ENCODE data around the gene HNRNPA1. TPM values are rescaled to one million over a fixed set of nuclear protein-coding genes. Genes with fewer than 3 reads are reported as not detected.
A peak's percentile ranks its signal among the peaks of the same experiment; 100 is the strongest.
"Not testable (repeated sequence)": the region's sequence is repeated elsewhere in the genome, so short reads cannot be mapped to it uniquely, and the experiment has no call there.

The HNRNPA1 gene
- total RNA-seq, 1 experiment from 2014 or later = 3,193 TPM

GRCh38 chr12:54282949-54283593 lies 2.5 kb downstream of the HNRNPA1 start:
- no peak overlapping the region for H2BK20ac ChIP-seq (ENCODE audit: low read depth, low read length, poor library complexity, severe bottlenecking)
- WGBS (ENCODE audit: extremely low coverage, insufficient read length, low lambda C conversion rate) = no CpG with 5 or more reads among the region's 11 CpGs
- no peak overlapping the region for H3K4ac ChIP-seq (ENCODE audit: low read depth, low read length)
- H3K27ac ChIP-seq (ENCODE audit: insufficient read length, low read depth, low read length) = no peak overlapping the region
- H4K8ac ChIP-seq (replicated peaks; ENCODE audit: insufficient read length, low read depth, low read length) = no peak overlapping the region
- no peak overlapping the region for H3K14ac ChIP-seq (ENCODE audit: insufficient read depth, low read length)
- no peak overlapping the region for H4K91ac ChIP-seq (ENCODE audit: insufficient read length, low read depth, low read length)
- H3K27ac Mint-ChIP-seq = peak overlapping the region in 2 of 3 experiments; percentile 75 to 77; a peak in 6 of 7 replicates
- no peaks in the 10 kb centered on the region for H3K9me3 Mint-ChIP-seq
- no peak overlapping the region for H2BK120ac ChIP-seq (ENCODE audit: low read depth, low read length, poor library complexity, severe bottlenecking)
- H3K4me3 Mint-ChIP-seq = no peak overlapping the region
- H3K79me1 ChIP-seq (ENCODE audit: insufficient read depth, low read depth, low read length, poor library complexity, severe bottlenecking) = no peaks in the 10 kb centered on the region
- H2AK5ac ChIP-seq (ENCODE audit: insufficient read length, low read length) = no peak overlapping the region
- peaks cover 4% of the 10 kb centered on the region for H3K23me2 ChIP-seq (ENCODE audit: insufficient read length, low read depth, low read length, poor library complexity, severe bottlenecking)
- no peak overlapping the region for H2AFZ ChIP-seq (ENCODE audit: low read length)
- no peak for TF ChIP-seq CTCF (conservative IDR thresholded peaks at IDR 0.05)
- H3K56ac ChIP-seq (ENCODE audit: insufficient read length, low read depth, low read length) = no peak overlapping the region
- H4K5ac ChIP-seq (ENCODE audit: insufficient read length, low read depth, low read length) = no peak overlapping the region
- H4K20me1 ChIP-seq (ENCODE audit: control insufficient read depth, insufficient read depth, insufficient read length) = no peaks in the 10 kb centered on the region
- H3T11ph ChIP-seq (ENCODE audit: low read length) = no peak overlapping the region
- DNase-seq = no peak
- H2BK12ac ChIP-seq (ENCODE audit: insufficient read length, low read depth, low read length) = no peak overlapping the region
- H3K23ac ChIP-seq (ENCODE audit: insufficient read length, low read depth, low read length) = no peak overlapping the region
- H3K27me3 Mint-ChIP-seq (ENCODE audit: low read depth) = peaks cover 3% of the 10 kb centered on the region; the same call in 1 of the 2 replicates
- no peaks in the 10 kb centered on the region for H3K9me3 ChIP-seq (ENCODE audit: control insufficient read depth, low read depth, low read length)
- no peak overlapping the region for H3K18ac ChIP-seq (ENCODE audit: insufficient read length, low read depth, low read length)
- H3K4me1 ChIP-seq (ENCODE audit: insufficient read depth, low read length) = no peaks in the 10 kb centered on the region
- H3K4me1 Mint-ChIP-seq = peaks cover 33 to 48% of the 10 kb centered on the region in 2 experiments
- H3K4me2 ChIP-seq (ENCODE audit: insufficient read depth, insufficient read length, low read length) = peak overlapping the region; percentile 67
- H3K27me3 ChIP-seq (ENCODE audit: insufficient read depth, low read length) = no peaks in the 10 kb centered on the region
- no peak overlapping the region for H2BK15ac ChIP-seq (ENCODE audit: low read depth, low read length)
- no peak overlapping the region for H2BK5ac ChIP-seq (ENCODE audit: insufficient read length, low read length)
- H3K9ac ChIP-seq (ENCODE audit: extremely low read depth, insufficient read length, low read length) = peak overlapping the region; percentile 18
- H3K36me3 Mint-ChIP-seq (ENCODE audit: insufficient read depth in 1 of 3, low read depth in 3 of 3) = peaks cover 0 to 26% (median 0%) of the 10 kb centered on the region in 3 experiments; a peak in 5 of 7 replicates
- peaks cover 12% of the 10 kb centered on the region; the same call in 1 of the 2 replicates for H3K79me2 ChIP-seq (ENCODE audit: insufficient read depth, low read length)

GRCh38 chr12:54284070-54284780 lies 3.7 kb downstream of the HNRNPA1 start:
- H3K27ac ChIP-seq (ENCODE audit: insufficient read length, low read depth, low read length); H2AFZ ChIP-seq (ENCODE audit: low read length); H3K27me3 ChIP-seq (ENCODE audit: insufficient read depth, low read length); H3K9me3 Mint-ChIP-seq; H3K14ac ChIP-seq (ENCODE audit: insufficient read depth, low read length); H4K20me1 ChIP-seq (ENCODE audit: control insufficient read depth, insufficient read depth, insufficient read length); H3K23me2 ChIP-seq (ENCODE audit: insufficient read length, low read depth, low read length, poor library complexity, severe bottlenecking); H2BK15ac ChIP-seq (ENCODE audit: low read depth, low read length); H2BK120ac ChIP-seq (ENCODE audit: low read depth, low read length, poor library complexity, severe bottlenecking); H3K18ac ChIP-seq (ENCODE audit: insufficient read length, low read depth, low read length); H2BK5ac ChIP-seq (ENCODE audit: insufficient read length, low read length); H2BK12ac ChIP-seq (ENCODE audit: insufficient read length, low read depth, low read length); H3K9me3 ChIP-seq (ENCODE audit: control insufficient read depth, low read depth, low read length); H3K4ac ChIP-seq (ENCODE audit: low read depth, low read length); H3K79me2 ChIP-seq (ENCODE audit: insufficient read depth, low read length); H3K23ac ChIP-seq (ENCODE audit: insufficient read length, low read depth, low read length); H4K5ac ChIP-seq (ENCODE audit: insufficient read length, low read depth, low read length); H3K4me1 ChIP-seq (ENCODE audit: insufficient read depth, low read length); H3K4me2 ChIP-seq (ENCODE audit: insufficient read depth, insufficient read length, low read length); DNase-seq; H3K79me1 ChIP-seq (ENCODE audit: insufficient read depth, low read depth, low read length, poor library complexity, severe bottlenecking); H3K27me3 Mint-ChIP-seq (ENCODE audit: low read depth); H3T11ph ChIP-seq (ENCODE audit: low read length); H4K91ac ChIP-seq (ENCODE audit: insufficient read length, low read depth, low read length); H2AK5ac ChIP-seq (ENCODE audit: insufficient read length, low read length); H4K8ac ChIP-seq (replicated peaks; ENCODE audit: insufficient read length, low read depth, low read length); H3K4me3 Mint-ChIP-seq; H2BK20ac ChIP-seq (ENCODE audit: low read depth, low read length, poor library complexity, severe bottlenecking); H3K9ac ChIP-seq (ENCODE audit: extremely low read depth, insufficient read length, low read length); H3K56ac ChIP-seq (ENCODE audit: insufficient read length, low read depth, low read length): not testable (repeated sequence)
- Mint-ChIP-seq H3K36me3 (ENCODE audit: insufficient read depth in 1 of 3, low read depth in 3 of 3) (peaks cover 0 to 18% (median 0%) of the 10 kb centered on the region in 3 experiments; a peak in 3 of 7 replicates), H3K4me1 (peaks cover 26 to 38% of the 10 kb centered on the region in 2 experiments), H3K27ac (peak overlapping the region in 2 of 3 experiments; percentile 44 to 91; a peak in 4 of 7 replicates)
- no CpG with 5 or more reads among the region's 2 CpGs for WGBS (ENCODE audit: extremely low coverage, insufficient read length, low lambda C conversion rate)

Data from H9 (cell line).